ENCODE data around the gene SLC4A1AP. TPM values are rescaled to one million over a fixed set of nuclear protein-coding genes. Genes with fewer than 3 reads are reported as not detected.
"Not testable (repeated sequence)": the region's sequence is repeated elsewhere in the genome, so short reads cannot be mapped to it uniquely, and the experiment has no call there.

The SLC4A1AP gene
- total RNA-seq, 1 donor from 2014 or later, result 18.5 TPM

DNA sequence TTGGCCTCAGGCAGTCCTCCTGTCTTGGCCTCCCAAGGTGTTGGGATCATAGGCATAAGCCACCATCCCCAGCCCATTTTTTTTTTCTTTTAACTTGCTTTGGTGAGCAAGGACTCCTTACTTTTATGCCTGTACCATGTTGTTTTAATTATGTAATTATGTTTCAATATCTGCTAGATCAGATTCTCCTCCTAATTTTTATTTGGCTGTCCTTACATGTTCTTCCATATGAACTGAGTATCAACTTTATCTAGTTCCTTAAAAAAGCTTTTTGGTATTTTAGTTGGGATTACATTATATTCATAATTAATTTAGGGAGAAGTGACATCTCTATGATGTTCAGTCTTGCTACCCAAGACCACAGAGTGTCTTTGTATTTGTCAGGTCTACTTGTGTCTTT is 18.5 kb upstream of the SLC4A1AP start:
- intact Hi-C loops (cut with DNase I), result no loop called here
- ATAC-seq (ENCODE audit: poor library complexity), result no peak

GRCh38 chr2:27647289-27647688 is 16.4 kb upstream of the SLC4A1AP start:
- ATAC-seq (ENCODE audit: poor library complexity) (no peak), DNase-seq (no peak)
- intact Hi-C loops (cut with DNase I), result no loop called here

More for the DNA sequence above, 18.5 kb upstream of the SLC4A1AP start:
- no peak for DNase-seq

- intact Hi-C loops (cut with DNase I), result no loop called here
- no peak for DNase-seq
- no peak for ATAC-seq (ENCODE audit: poor library complexity)
Observed at GRCh38 chr2:27647737-27648136, 16.0 kb upstream of the SLC4A1AP start.

GRCh38 chr2:27651056-27651455 is 12.6 kb upstream of the SLC4A1AP start:
- no peak for ATAC-seq (ENCODE audit: poor library complexity)

DNA sequence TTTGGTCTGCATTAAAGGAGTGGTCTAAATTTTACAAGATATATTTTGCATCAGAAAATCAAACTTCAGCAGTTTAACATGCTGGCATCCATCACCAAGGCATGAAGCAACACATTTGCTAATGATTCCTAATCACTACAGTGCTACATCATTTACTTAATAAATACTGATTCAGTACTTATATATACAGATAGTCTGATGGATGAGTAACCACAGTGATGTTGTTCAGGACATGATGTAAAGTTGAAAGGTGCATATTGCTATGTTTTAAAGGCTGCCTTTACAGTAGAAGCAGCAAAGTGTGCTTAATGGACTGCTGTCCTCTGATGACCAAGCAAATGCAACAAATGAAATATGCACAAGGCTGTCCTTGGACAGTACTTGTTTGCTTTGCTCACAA is 11.3 kb upstream of the SLC4A1AP start:
- intact Hi-C loops (cut with DNase I), result no loop called here
- no peak for DNase-seq
- ATAC-seq (ENCODE audit: poor library complexity), result no peak

More at GRCh38 chr2:27651056-27651455, 12.6 kb upstream of the SLC4A1AP start:
- intact Hi-C loops (cut with DNase I), result no loop called here
- no peak for DNase-seq

DNA sequence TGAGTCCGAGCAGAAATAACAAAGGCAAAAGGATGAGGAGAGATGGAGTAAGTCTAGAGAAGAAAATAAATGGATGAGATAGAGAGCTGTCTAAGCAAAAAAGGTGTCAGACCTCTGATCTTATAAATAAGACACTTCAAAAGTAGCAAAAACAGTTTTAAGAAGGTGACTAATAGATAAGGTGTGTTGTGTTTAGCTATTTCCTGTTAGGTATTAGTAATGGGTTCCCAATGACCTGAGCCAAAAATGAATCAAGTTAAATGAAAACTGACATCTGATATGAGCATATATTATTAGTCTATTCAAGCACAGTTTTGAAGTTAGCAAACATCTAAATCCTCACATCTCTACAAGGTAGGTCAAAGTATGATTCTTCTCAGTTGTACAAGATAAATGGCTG is 10.9 kb upstream of the SLC4A1AP start:
- intact Hi-C loops (cut with DNase I), result no loop called here
- ATAC-seq (ENCODE audit: poor library complexity), result no peak
- DNase-seq, result no peak

- DNase-seq, result no peak
- intact Hi-C loops (cut with DNase I), result no loop called here
Observed at GRCh38 chr2:27653397-27653796, 10.3 kb upstream of the SLC4A1AP start.

DNA sequence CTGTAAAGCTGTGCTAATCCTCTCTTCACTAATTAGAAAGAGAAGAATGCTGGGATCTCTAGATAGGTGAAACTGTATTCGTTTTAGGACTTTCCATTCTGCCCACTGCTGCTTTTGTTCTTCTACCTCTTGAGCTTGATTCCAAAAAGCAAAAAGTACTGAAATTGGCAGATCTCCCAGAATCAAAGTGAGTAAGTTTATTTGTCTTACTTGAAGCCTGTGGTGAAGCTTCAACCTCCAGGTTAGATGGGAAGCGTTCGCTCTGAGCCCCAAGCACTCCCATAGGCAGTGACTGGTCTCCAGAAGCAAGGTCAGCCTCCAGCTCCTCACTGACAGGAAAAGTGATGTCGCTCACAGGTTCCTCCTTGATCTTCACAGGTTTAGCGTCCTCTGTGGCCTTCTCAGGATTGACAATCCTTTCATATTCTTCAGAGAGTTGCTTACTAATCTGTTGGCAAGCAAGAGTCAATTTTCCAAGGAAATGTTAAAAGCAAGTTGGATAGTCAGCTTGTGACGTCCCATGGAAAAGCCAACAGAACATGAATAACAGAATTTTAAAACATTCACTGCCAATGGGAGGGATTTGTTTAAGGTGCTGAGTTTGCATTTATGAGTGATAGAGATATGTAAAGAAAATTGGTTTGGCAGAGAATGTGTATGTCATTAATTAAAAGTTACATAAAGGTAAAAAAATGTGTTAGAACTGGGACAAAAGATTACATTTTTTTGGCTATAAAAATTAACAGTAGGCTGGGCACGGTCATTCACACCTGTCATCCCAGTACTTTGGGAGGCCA is 8.3 kb upstream of the SLC4A1AP start:
- intact Hi-C loops (cut with DNase I), result no loop called here
- no peak for ATAC-seq (ENCODE audit: poor library complexity)
- DNase-seq, result no peak

More at GRCh38 chr2:27653397-27653796, 10.3 kb upstream of the SLC4A1AP start:
- ATAC-seq (ENCODE audit: poor library complexity), result no peak

- ATAC-seq (ENCODE audit: poor library complexity) (no peak), DNase-seq (no peak)
- intact Hi-C loops (cut with DNase I), result no loop called here
Observed at GRCh38 chr2:27661371-27661770, 2.3 kb upstream of the SLC4A1AP start.

GRCh38 chr2:27664154-27664574 is 475 bp downstream of the SLC4A1AP start:
- peak; percentile 13 for ATAC-seq (ENCODE audit: poor library complexity)
- intact Hi-C loops (cut with DNase I), result no loop called here
- DNase-seq, result no peak

GRCh38 chr2:27664622-27665363 is 1.1 kb downstream of the SLC4A1AP start:
- DNase-seq, result no peak
- no peak for ATAC-seq (ENCODE audit: poor library complexity)
- intact Hi-C loops (cut with DNase I), result no loop called here

GRCh38 chr2:27667446-27667845 is 3.8 kb downstream of the SLC4A1AP start:
- DNase-seq (no peak), ATAC-seq (ENCODE audit: poor library complexity) (no peak)
- intact Hi-C loops (cut with DNase I), result no loop called here

DNA sequence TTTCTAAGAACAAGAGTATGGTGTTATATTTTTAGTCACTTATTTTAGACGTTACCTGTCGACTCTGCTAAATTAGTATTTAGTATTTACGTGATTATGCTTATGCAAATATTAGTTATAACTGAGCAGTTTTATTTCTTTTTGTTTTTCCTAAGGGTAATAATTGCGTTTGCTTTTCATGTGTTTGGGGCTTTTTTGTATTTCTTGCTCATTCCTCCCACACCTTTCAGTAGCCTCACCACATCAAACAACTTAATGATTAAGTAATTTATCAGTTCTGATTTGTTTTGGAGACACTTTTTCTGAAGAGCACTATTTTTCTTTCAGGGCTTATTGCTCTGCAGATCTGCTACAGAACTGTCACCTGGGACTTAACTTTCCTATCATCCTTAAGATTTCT is 7.5 kb downstream of the SLC4A1AP start:
- ATAC-seq (ENCODE audit: poor library complexity) (no peak), DNase-seq (no peak)
- intact Hi-C loops (cut with DNase I), result no loop called here

GRCh38 chr2:27672723-27673486 is 9.2 kb downstream of the SLC4A1AP start:
- intact Hi-C loops (cut with DNase I), result no loop called here
- ATAC-seq (ENCODE audit: poor library complexity) (peak; percentile 95), DNase-seq (no peak)

DNA sequence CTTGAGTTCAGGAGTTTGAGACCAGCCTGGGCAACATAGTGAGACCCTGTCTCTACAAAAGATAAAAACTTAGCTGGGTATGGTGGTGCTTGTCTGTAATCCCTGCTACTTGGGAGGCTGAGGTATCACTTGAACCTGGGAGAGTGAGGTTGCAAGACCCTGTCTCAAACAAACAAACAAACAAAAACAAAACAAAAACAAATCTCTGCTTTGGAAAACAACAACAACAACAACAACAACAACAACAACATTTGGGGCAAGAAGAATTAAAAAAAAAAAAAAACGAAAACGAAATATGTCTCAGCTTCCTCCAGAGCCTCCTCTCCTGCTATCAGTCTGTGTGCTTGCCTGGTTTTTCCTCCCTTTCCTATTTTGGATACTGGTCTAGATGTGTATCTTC is 16.9 kb downstream of the SLC4A1AP start:
- DNase-seq (no peak), ATAC-seq (ENCODE audit: poor library complexity) (no peak)
- intact Hi-C loops (cut with DNase I), result no loop called here

DNA sequence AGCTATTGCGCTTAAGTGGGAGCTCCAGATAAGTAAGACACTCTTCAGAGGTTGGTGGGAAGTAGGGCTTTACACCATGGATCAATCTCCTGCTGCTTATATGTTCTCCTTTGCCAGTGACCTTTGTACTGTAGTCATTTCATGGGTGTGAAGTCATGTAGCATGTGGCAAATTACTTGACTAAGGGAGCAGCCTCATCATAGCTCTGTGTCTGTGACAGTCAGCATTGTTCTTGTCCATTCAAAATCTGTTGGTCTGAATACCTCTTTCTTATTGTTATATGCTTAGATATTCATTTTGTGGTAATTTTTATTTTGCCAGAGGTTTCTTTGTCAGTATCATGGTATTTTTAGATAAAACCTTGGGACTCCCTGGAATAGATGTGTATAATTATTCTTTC is 18.2 kb downstream of the SLC4A1AP start:
- intact Hi-C loops (cut with DNase I), result no loop called here
- no peak for ATAC-seq (ENCODE audit: poor library complexity)
- DNase-seq, result no peak

- ATAC-seq (ENCODE audit: poor library complexity); DNase-seq; intact Hi-C loops (cut with DNase I): not testable (repeated sequence)
Observed at GRCh38 chr2:27682334-27682771, 18.7 kb downstream of the SLC4A1AP start.

DNA sequence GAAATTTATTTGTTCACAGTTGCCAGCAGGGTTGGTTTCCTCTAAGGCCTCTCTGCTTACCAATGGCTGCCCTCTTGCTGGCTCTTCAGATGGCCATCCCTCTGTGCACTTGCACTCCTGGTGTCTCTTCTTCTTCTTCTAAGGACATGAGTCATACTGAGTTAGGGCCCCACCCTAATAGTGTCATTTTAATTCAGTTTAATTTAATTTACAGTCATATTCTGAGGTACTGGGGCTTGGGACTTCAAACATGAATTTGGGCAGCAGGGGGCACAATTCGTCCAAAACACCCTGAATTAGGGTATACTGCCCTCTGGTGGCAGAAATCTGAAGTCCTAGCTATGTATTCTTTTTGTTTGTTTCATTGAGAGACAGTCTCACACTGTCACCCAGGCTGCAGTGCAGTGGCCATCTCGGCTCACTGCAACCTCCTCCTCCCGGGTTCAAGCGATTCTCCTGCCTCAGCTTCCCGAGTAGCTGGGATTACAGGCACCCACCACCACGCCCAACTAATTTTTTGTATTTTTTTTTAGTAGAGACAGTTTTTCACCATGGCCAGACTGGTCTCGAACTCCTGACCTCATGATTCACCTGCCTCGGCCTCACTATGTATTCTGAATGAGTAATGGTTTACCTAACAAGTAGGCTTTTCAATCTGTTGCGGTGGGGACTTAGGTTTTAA is 19.8 kb downstream of the SLC4A1AP start:
- ATAC-seq (ENCODE audit: poor library complexity), result peak; percentile 85
- DNase-seq, result peak; percentile 57
- intact Hi-C loops (cut with DNase I), result no loop called here

DNA sequence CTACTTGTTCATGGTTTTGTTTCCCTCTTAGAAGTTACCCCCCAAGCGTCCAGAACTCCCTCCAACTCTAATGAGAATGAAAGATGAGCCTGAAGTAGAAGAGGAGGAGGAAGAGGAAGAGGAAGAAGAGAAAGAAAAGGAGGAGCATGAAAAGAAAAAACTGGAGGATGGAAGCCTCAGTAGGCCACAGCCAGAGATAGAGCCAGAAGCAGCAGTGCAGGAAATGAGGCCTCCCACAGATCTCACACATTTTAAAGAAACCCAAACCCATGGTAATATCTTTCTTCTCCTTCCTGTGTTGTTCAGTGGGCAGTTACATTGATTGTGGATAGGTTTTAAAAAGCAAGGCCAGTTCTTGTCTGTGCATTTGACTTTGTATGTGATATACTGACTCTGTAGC is 21.3 kb downstream of the SLC4A1AP start:
- DNase-seq; ATAC-seq (ENCODE audit: poor library complexity); intact Hi-C loops (cut with DNase I): not testable (repeated sequence)
